Measurements from ENCODE around the gene MTHFD2L. TPM values are rescaled to one million over a fixed set of nuclear protein-coding genes. Genes with fewer than 3 reads are reported as not detected.
"Not testable (repeated sequence)": the region's sequence is repeated elsewhere in the genome, so short reads cannot be mapped to it uniquely, and the experiment has no call there.

MTHFD2L gene
- total RNA-seq, 1 donor from 2014 or later = 14.6 TPM

- Mint-ChIP-seq H3K4me3 (no peak overlapping the region), H3K27ac (no peak overlapping the region), H3K36me3 (no peaks in the 10 kb centered on the region), H3K27me3 (no peaks in the 10 kb centered on the region), H3K4me1 (ENCODE audit: unreplicated experiment) (peaks cover 4% of the 10 kb centered on the region), H3K9me3 (no peaks in the 10 kb centered on the region)
- no peak for TF ChIP-seq CTCF (conservative IDR thresholded peaks at IDR 0.05)
- DNase-seq (ENCODE audit: extremely low spot score, unreplicated experiment) = no peak
Observed at GRCh38 chr4:74125029-74125428, 32.9 kb upstream of the MTHFD2L start.

- DNase-seq (ENCODE audit: extremely low spot score, unreplicated experiment) = no peak
- Mint-ChIP-seq H3K4me3 (no peak overlapping the region), H3K27me3 (no peaks in the 10 kb centered on the region), H3K4me1 (ENCODE audit: unreplicated experiment) (no peaks in the 10 kb centered on the region), H3K27ac (no peak overlapping the region), H3K9me3 (no peaks in the 10 kb centered on the region), H3K36me3 (no peaks in the 10 kb centered on the region)
- TF ChIP-seq CTCF (conservative IDR thresholded peaks at IDR 0.05) = no peak
Observed at GRCh38 chr4:74127745-74128144, 30.2 kb upstream of the MTHFD2L start.

GRCh38 chr4:74130843-74131242, 27.1 kb upstream of the MTHFD2L start:
- not testable (repeated sequence) for H3K27me3 Mint-ChIP-seq; H3K27ac Mint-ChIP-seq; H3K9me3 Mint-ChIP-seq; H3K36me3 Mint-ChIP-seq; DNase-seq (ENCODE audit: extremely low spot score, unreplicated experiment); H3K4me1 Mint-ChIP-seq (ENCODE audit: unreplicated experiment); H3K4me3 Mint-ChIP-seq

- not testable (repeated sequence) for H3K9me3 Mint-ChIP-seq; H3K4me3 Mint-ChIP-seq; H3K36me3 Mint-ChIP-seq; H3K27me3 Mint-ChIP-seq; H3K4me1 Mint-ChIP-seq (ENCODE audit: unreplicated experiment); DNase-seq (ENCODE audit: extremely low spot score, unreplicated experiment); H3K27ac Mint-ChIP-seq
Observed at GRCh38 chr4:74132188-74132587, 25.7 kb upstream of the MTHFD2L start.

- Mint-ChIP-seq H3K9me3 (peaks cover 5% of the 10 kb centered on the region), H3K4me3 (no peak overlapping the region), H3K27me3 (no peaks in the 10 kb centered on the region), H3K27ac (no peak overlapping the region), H3K4me1 (ENCODE audit: unreplicated experiment) (no peaks in the 10 kb centered on the region), H3K36me3 (no peaks in the 10 kb centered on the region)
- no peak for DNase-seq (ENCODE audit: extremely low spot score, unreplicated experiment)
- no peak for TF ChIP-seq CTCF (conservative IDR thresholded peaks at IDR 0.05)
Observed at GRCh38 chr4:74132944-74133343, 25.0 kb upstream of the MTHFD2L start.

- H3K27ac Mint-ChIP-seq = no peak overlapping the region
- DNase-seq (ENCODE audit: extremely low spot score, unreplicated experiment) = no peak
- peak; percentile 93 for TF ChIP-seq CTCF (conservative IDR thresholded peaks at IDR 0.05)
- peaks cover 3% of the 10 kb centered on the region for H3K27me3 Mint-ChIP-seq
- H3K9me3 Mint-ChIP-seq = peaks cover 5% of the 10 kb centered on the region
- no peak overlapping the region for H3K4me3 Mint-ChIP-seq
- H3K4me1 Mint-ChIP-seq (ENCODE audit: unreplicated experiment) = no peaks in the 10 kb centered on the region
- no peaks in the 10 kb centered on the region for H3K36me3 Mint-ChIP-seq
Observed at GRCh38 chr4:74133786-74134499, 24.0 kb upstream of the MTHFD2L start.

- DNase-seq (ENCODE audit: extremely low spot score, unreplicated experiment) = no peak
- peaks cover 5% of the 10 kb centered on the region for H3K9me3 Mint-ChIP-seq
- H3K4me1 Mint-ChIP-seq (ENCODE audit: unreplicated experiment) = no peaks in the 10 kb centered on the region
- peak; percentile 18 for TF ChIP-seq CTCF (conservative IDR thresholded peaks at IDR 0.05)
- H3K36me3 Mint-ChIP-seq = no peaks in the 10 kb centered on the region
- H3K27me3 Mint-ChIP-seq = peaks cover 3% of the 10 kb centered on the region
- no peak overlapping the region for H3K27ac Mint-ChIP-seq
- no peak overlapping the region for H3K4me3 Mint-ChIP-seq
Observed at GRCh38 chr4:74134500-74134852, 23.4 kb upstream of the MTHFD2L start.

All from type B pancreatic cell (in vitro differentiated cells).